Measurements from ENCODE around the gene SIGLEC7.

Gene SIGLEC7

DNA sequence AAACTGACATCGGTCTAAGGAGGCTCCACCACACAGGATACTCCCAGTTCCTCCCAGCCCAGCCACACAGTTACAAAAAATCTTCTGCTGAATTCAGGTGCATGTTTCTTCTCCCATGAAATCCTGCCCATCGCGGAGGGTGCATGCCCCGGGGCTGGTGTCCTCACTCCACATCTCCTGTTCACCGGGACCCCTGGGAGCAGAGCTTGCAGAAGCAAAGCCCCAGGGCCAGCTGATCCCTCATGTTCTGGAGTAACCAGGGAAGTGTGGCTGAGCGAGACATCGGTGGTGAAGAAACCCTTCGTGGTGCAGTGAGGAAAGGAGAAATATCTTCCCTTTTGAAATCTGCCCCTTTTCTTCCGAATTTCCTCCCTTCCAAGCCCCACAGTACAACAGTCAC, 18.3 kb upstream of the SIGLEC7 start:
- Histone ChIP-seq H3K36me3 (ENCODE audit: control insufficient read depth in 2 of 2, insufficient read depth in 1 of 2, low read length in 2 of 2) (no peaks in the 10 kb centered on the region), H3K27ac (ENCODE audit: extremely low read depth, low read depth, low read length) (no peak overlapping the region), H3K4me3 (ENCODE audit: low read depth, low read length) (no peak overlapping the region), H3K4me1 (ENCODE audit: control insufficient read depth, insufficient read depth, low read length) (peaks cover 8% of the 10 kb centered on the region), H3K9me3 (ENCODE audit: control insufficient read depth, insufficient read depth, low read depth, low read length) (no peaks in the 10 kb centered on the region)
- ChIA-PET CTCF (no interaction called here), POLR2A (no interaction called here)
- TF ChIP-seq ZBTB48 (tag by site-specific recombination; IDR thresholded peaks at IDR 0.05) (no peak), ZNF837 (tag by site-specific recombination; IDR thresholded peaks at IDR 0.05) (no peak), ZNF664 (tag by site-specific recombination; IDR thresholded peaks at IDR 0.05) (no peak)
- TF ChIP-seq, protein P1, sequence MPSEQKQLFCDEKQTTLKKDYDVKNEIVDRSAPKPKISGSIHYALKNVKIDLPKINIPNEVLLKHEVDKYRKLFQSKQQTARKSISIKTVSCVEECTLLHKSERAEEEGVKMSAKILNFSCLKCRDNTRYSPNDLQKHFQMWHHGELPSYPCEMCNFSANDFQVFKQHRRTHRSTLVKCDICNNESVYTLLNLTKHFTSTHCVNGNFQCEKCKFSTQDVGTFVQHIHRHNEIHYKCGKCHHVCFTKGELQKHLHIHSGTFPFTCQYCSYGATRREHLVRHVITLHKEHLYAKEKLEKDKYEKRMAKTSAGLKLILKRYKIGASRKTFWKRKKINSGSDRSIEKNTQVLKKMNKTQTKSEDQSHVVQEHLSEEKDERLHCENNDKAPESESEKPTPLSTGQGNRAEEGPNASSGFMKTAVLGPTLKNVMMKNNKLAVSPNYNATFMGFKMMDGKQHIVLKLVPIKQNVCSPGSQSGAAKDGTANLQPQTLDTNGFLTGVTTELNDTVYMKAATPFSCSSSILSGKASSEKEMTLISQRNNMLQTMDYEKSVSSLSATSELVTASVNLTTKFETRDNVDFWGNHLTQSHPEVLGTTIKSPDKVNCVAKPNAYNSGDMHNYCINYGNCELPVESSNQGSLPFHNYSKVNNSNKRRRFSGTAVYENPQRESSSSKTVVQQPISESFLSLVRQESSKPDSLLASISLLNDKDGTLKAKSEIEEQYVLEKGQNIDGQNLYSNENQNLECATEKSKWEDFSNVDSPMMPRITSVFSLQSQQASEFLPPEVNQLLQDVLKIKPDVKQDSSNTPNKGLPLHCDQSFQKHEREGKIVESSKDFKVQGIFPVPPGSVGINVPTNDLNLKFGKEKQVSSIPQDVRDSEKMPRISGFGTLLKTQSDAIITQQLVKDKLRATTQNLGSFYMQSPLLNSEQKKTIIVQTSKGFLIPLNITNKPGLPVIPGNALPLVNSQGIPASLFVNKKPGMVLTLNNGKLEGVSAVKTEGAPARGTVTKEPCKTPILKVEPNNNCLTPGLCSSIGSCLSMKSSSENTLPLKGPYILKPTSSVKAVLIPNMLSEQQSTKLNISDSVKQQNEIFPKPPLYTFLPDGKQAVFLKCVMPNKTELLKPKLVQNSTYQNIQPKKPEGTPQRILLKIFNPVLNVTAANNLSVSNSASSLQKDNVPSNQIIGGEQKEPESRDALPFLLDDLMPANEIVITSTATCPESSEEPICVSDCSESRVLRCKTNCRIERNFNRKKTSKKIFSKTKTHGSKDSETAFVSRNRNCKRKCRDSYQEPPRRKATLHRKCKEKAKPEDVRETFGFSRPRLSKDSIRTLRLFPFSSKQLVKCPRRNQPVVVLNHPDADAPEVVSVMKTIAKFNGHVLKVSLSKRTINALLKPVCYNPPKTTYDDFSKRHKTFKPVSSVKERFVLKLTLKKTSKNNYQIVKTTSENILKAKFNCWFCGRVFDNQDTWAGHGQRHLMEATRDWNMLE (tag by site-specific recombination; conservative IDR thresholded peaks at IDR 0.05; ENCODE audit: low read depth): 0 out of 2 replicates have a peak, but pooled peaks have one; percentile 6

DNA sequence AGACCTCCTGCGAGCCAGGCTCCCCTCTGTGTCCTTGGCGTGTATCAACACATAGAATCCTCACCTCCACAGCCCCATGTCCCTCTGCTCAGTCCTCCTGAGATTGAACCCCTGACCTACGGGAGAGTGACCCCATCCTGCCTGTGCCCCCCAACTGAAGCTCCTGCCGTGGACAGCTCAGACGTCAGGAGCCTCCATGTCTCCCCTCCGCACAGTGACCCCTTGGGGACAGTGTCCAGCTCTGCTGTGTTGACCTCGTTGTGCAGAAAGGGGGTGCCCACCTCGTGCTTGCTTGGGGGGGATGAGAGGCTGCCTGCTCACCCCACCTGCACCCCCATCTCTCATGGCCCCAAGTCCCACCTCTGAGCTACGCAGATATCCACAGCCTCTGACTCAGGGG, 17.9 kb upstream of the SIGLEC7 start:
- peaks cover 10% of the 10 kb centered on the region for H3K4me1 ChIP-seq (ENCODE audit: control insufficient read depth, insufficient read depth, low read length)
- TF ChIP-seq ZFP37 (tag by site-specific recombination; IDR thresholded peaks at IDR 0.05): no peak
- TF ChIP-seq ZNF391 (tag by site-specific recombination; IDR thresholded peaks at IDR 0.05; ENCODE audit: borderline replicate concordance, low read depth): no peak
- TF ChIP-seq ZNF558 (tag by site-specific recombination; IDR thresholded peaks at IDR 0.05): no peak
- TF ChIP-seq, protein P2, sequence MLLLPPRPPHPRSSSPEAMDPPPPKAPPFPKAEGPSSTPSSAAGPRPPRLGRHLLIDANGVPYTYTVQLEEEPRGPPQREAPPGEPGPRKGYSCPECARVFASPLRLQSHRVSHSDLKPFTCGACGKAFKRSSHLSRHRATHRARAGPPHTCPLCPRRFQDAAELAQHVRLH (tag by site-specific recombination; IDR thresholded peaks at IDR 0.05): no peak
- TF ChIP-seq ZNF664 (tag by site-specific recombination; IDR thresholded peaks at IDR 0.05): no peak
- TF ChIP-seq ZNF175 (tag by site-specific recombination; IDR thresholded peaks at IDR 0.05): no peak
- TF ChIP-seq ZNF544 (tag by site-specific recombination; IDR thresholded peaks at IDR 0.05): no peak
- TF ChIP-seq, protein P3, sequence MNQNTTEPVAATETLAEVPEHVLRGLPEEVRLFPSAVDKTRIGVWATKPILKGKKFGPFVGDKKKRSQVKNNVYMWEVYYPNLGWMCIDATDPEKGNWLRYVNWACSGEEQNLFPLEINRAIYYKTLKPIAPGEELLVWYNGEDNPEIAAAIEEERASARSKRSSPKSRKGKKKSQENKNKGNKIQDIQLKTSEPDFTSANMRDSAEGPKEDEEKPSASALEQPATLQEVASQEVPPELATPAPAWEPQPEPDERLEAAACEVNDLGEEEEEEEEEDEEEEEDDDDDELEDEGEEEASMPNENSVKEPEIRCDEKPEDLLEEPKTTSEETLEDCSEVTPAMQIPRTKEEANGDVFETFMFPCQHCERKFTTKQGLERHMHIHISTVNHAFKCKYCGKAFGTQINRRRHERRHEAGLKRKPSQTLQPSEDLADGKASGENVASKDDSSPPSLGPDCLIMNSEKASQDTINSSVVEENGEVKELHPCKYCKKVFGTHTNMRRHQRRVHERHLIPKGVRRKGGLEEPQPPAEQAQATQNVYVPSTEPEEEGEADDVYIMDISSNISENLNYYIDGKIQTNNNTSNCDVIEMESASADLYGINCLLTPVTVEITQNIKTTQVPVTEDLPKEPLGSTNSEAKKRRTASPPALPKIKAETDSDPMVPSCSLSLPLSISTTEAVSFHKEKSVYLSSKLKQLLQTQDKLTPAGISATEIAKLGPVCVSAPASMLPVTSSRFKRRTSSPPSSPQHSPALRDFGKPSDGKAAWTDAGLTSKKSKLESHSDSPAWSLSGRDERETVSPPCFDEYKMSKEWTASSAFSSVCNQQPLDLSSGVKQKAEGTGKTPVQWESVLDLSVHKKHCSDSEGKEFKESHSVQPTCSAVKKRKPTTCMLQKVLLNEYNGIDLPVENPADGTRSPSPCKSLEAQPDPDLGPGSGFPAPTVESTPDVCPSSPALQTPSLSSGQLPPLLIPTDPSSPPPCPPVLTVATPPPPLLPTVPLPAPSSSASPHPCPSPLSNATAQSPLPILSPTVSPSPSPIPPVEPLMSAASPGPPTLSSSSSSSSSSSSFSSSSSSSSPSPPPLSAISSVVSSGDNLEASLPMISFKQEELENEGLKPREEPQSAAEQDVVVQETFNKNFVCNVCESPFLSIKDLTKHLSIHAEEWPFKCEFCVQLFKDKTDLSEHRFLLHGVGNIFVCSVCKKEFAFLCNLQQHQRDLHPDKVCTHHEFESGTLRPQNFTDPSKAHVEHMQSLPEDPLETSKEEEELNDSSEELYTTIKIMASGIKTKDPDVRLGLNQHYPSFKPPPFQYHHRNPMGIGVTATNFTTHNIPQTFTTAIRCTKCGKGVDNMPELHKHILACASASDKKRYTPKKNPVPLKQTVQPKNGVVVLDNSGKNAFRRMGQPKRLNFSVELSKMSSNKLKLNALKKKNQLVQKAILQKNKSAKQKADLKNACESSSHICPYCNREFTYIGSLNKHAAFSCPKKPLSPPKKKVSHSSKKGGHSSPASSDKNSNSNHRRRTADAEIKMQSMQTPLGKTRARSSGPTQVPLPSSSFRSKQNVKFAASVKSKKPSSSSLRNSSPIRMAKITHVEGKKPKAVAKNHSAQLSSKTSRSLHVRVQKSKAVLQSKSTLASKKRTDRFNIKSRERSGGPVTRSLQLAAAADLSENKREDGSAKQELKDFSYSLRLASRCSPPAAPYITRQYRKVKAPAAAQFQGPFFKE (tag by site-specific recombination; IDR thresholded peaks at IDR 0.05; ENCODE audit: borderline replicate concordance): no peak
- TF ChIP-seq ZNF2 (tag by site-specific recombination; IDR thresholded peaks at IDR 0.05): no peak
- TF ChIP-seq, protein P4, sequence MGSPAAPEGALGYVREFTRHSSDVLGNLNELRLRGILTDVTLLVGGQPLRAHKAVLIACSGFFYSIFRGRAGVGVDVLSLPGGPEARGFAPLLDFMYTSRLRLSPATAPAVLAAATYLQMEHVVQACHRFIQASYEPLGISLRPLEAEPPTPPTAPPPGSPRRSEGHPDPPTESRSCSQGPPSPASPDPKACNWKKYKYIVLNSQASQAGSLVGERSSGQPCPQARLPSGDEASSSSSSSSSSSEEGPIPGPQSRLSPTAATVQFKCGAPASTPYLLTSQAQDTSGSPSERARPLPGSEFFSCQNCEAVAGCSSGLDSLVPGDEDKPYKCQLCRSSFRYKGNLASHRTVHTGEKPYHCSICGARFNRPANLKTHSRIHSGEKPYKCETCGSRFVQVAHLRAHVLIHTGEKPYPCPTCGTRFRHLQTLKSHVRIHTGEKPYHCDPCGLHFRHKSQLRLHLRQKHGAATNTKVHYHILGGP (tag by site-specific recombination; IDR thresholded peaks at IDR 0.05): no peak
- POLR2A ChIA-PET: no interaction called here
- H3K27ac ChIP-seq (ENCODE audit: extremely low read depth, low read depth, low read length): no peak overlapping the region
- H3K36me3 ChIP-seq (ENCODE audit: control insufficient read depth in 2 of 2, insufficient read depth in 1 of 2, low read length in 2 of 2): no peaks in the 10 kb centered on the region
- no peak overlapping the region for H3K4me3 ChIP-seq (ENCODE audit: low read depth, low read length)
- CTCF ChIA-PET: no interaction called here
- H3K9me3 ChIP-seq (ENCODE audit: control insufficient read depth, insufficient read depth, low read depth, low read length): no peaks in the 10 kb centered on the region

All from HEK293 (cell line).